Thyroid gland (tissue), 4 donors: ENCODE data around the gene KRTAP12-3. TPM values are rescaled to one million over a fixed set of nuclear protein-coding genes. Genes with fewer than 3 reads are reported as not detected.
"Not testable (repeated sequence)": the region's sequence is repeated elsewhere in the genome, so short reads cannot be mapped to it uniquely, and the experiment has no call there.

Experiments
- DNase-seq, 2 donors: peaks; one replicate each; pipeline ENCODE4 v3.0.0-alpha.2; 2019
- H3K27ac ChIP-seq, 3 donors: fragments of 200-600 bp; sonication (generic); 1 replicate in 2 of 3; 2 replicates in 1 of 3; pipeline ENCODE4 v1.5.1; 2016 to 2019; ENCODE audit warnings: mild to moderate bottlenecking in 1 of 3, moderate library complexity in 1 of 3
- H3K27me3 ChIP-seq: fragments of 200-600 bp; sonication (generic); one replicate; pipeline ENCODE4 v1.5.1; 2019
- H3K36me3 ChIP-seq, 2 donors: fragments of 200-600 bp; sonication (generic); one replicate each; pipeline ENCODE4 v1.5.1; 2016 to 2019
- H3K4me1 ChIP-seq, 2 donors: fragments of 200-600 bp; sonication (generic); one replicate each; pipeline ENCODE4 v1.5.1; 2017 to 2019
- H3K4me3 ChIP-seq, 3 donors: fragments of 200-600 bp; sonication (generic); replicated peaks in 1 of 3; 1 replicate in 2 of 3; 2 replicates in 1 of 3; pipeline ENCODE4 v1.5.1; 2016; ENCODE audit warnings: mild to moderate bottlenecking in 1 of 3
- H3K9me3 ChIP-seq: fragments of 200-600 bp; sonication (generic); one replicate; pipeline ENCODE4 v1.5.1; 2017
- POLR2A ChIP-seq, 2 donors: fragments of 450-650 bp; IDR thresholded peaks; one replicate each; pipeline ENCODE4 v1.6.1; 2017; ENCODE audit warnings: antibody characterized with exemption in 2 of 2, mild to moderate bottlenecking in 2 of 2, moderate library complexity in 1 of 2
- WGBS, 2 donors: methylation state at CpG; one replicate each; pipeline ENCODE4 v1.1.5; 2017; 5-methylcytosine and 5-hydroxymethylcytosine counted together
- intact Hi-C: fragments of 100-400 bp; cut with DNase I; formaldehyde crosslinking; loops from one replicate; pipeline ENCODE4 v1.15.1; 2023
- total RNA-seq, 4 donors: library from RNA; depleted of rRNA; stranded (reverse); fragments of >200 nt; gene quantifications; one replicate each; pipeline ENCODE4 v1.2.3, GENCODE V29; 2016
- TF ChIP-seq, protein P1 (sequence below), 6 experiments: fragments of 200-600 bp in 3 of 6; fragments of 450-650 bp in 3 of 6; sonication (generic) in 3 of 6; IDR thresholded peaks; one replicate each; pipeline ENCODE4 v1.5.1; 2016 to 2019; ENCODE audit warnings: antibody characterized with exemption in 6 of 6, mild to moderate bottlenecking in 2 of 6, inconsistent platforms in 1 of 6, moderate library complexity in 1 of 6

The KRTAP12-3 gene
- total RNA-seq, 4 donors from 2014 or later = not detected

DNA sequence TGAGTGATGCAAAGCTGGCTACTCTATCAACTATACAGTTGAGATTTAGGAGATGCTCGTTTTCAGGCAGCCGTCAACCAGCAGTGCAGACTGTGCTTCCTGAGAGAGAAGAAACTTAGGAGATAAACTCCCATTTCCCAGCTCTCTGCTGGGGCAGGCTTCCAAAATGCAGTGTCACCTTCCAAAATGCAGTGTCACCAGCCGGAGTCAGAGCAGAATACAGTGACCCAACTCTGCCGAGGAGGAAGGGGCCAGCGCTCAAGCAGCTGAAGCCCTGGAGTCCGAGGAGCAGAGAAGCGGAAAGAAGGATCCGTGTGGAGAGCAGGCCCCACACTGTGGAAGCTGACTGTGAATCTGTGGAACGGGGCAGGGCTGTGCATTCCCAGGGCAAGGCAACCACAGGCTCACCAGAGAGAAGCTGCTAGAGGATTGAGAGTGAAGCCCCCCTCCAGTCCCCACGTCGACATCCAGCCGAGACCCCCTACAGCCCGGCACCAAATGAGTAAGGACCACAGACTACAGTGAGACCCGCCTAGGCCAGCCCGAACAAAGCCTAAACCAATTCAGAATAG lies 24.9 kb downstream of the KRTAP12-3 start:
- no peaks in the 10 kb centered on the region for H3K4me1 ChIP-seq
- no peak for TF ChIP-seq POLR2A (IDR thresholded peaks at IDR 0.05)
- TF ChIP-seq, protein P1, sequence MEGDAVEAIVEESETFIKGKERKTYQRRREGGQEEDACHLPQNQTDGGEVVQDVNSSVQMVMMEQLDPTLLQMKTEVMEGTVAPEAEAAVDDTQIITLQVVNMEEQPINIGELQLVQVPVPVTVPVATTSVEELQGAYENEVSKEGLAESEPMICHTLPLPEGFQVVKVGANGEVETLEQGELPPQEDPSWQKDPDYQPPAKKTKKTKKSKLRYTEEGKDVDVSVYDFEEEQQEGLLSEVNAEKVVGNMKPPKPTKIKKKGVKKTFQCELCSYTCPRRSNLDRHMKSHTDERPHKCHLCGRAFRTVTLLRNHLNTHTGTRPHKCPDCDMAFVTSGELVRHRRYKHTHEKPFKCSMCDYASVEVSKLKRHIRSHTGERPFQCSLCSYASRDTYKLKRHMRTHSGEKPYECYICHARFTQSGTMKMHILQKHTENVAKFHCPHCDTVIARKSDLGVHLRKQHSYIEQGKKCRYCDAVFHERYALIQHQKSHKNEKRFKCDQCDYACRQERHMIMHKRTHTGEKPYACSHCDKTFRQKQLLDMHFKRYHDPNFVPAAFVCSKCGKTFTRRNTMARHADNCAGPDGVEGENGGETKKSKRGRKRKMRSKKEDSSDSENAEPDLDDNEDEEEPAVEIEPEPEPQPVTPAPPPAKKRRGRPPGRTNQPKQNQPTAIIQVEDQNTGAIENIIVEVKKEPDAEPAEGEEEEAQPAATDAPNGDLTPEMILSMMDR (IDR thresholded peaks at IDR 0.05) = no peak

GRCh38 chr21:44684077-44684476 lies 26.3 kb downstream of the KRTAP12-3 start:
- WGBS, 2 donors = 78 to 81% methylated on average over 7 of the region's 7 CpGs
- no peak for DNase-seq
- TF ChIP-seq POLR2A (IDR thresholded peaks at IDR 0.05) = no peak
- TF ChIP-seq, protein P1 (IDR thresholded peaks at IDR 0.05) = no peak
- Histone ChIP-seq H3K4me3 (no peak overlapping the region), H3K27me3 (no peaks in the 10 kb centered on the region), H3K4me1 (no peaks in the 10 kb centered on the region), H3K36me3 (no peaks in the 10 kb centered on the region), H3K9me3 (no peaks in the 10 kb centered on the region), H3K27ac (no peak overlapping the region)
- intact Hi-C loops = no loop called here

More for the DNA sequence above, 24.9 kb downstream of the KRTAP12-3 start:
- intact Hi-C loops = no loop called here
- DNase-seq = no peak
- Histone ChIP-seq H3K27ac (no peak overlapping the region), H3K9me3 (no peaks in the 10 kb centered on the region), H3K4me3 (no peak overlapping the region), H3K27me3 (no peaks in the 10 kb centered on the region), H3K36me3 (no peaks in the 10 kb centered on the region)
- WGBS, 2 donors = 73 to 80% methylated on average over 14 to 15 of the region's 15 CpGs

- Histone ChIP-seq H3K27ac (no peak overlapping the region), H3K4me3 (no peak overlapping the region), H3K27me3 (no peaks in the 10 kb centered on the region), H3K36me3 (no peaks in the 10 kb centered on the region), H3K9me3 (no peaks in the 10 kb centered on the region), H3K4me1 (no peaks in the 10 kb centered on the region)
- TF ChIP-seq, protein P1 (IDR thresholded peaks at IDR 0.05) = no peak
- TF ChIP-seq POLR2A (IDR thresholded peaks at IDR 0.05) = no peak
- 65 to 73% methylated on average over 6 of the region's 6 CpGs for WGBS, 2 donors
- DNase-seq = no peak
- intact Hi-C loops = no loop called here
These were observed 26.8 kb downstream of the KRTAP12-3 start for GRCh38 chr21:44684483-44684882.

GRCh38 chr21:44685050-44685449 lies 27.3 kb downstream of the KRTAP12-3 start:
- H3K27me3 ChIP-seq, intact Hi-C loops, H3K4me3 ChIP-seq, H3K27ac ChIP-seq, H3K36me3 ChIP-seq, H3K9me3 ChIP-seq, H3K4me1 ChIP-seq, DNase-seq: not testable (repeated sequence)
- 70 to 75% methylated on average over 4 to 6 of the region's 6 CpGs for WGBS, 2 donors

- no peak for TF ChIP-seq POLR2A (IDR thresholded peaks at IDR 0.05)
- TF ChIP-seq, protein P1 (IDR thresholded peaks at IDR 0.05) = no peak
- Histone ChIP-seq H3K36me3 (no peaks in the 10 kb centered on the region), H3K27ac (no peak overlapping the region), H3K27me3 (no peaks in the 10 kb centered on the region), H3K9me3 (no peaks in the 10 kb centered on the region), H3K4me3 (no peak overlapping the region), H3K4me1 (no peaks in the 10 kb centered on the region)
- intact Hi-C loops = no loop called here
- WGBS, 2 donors = 56 to 70% methylated on average over 8 to 10 of the region's 14 CpGs
- no peak for DNase-seq
These were observed 28.5 kb downstream of the KRTAP12-3 start for GRCh38 chr21:44686000-44686781.
